ENCODE data around the gene MCM9. TPM values are rescaled to one million over a fixed set of nuclear protein-coding genes. Genes with fewer than 3 reads are reported as not detected.

The MCM9 gene
- total RNA-seq, 1 experiment from 2014 or later = 18.1 TPM

GRCh38 chr6:118893064-118893806 is 41.7 kb downstream of the MCM9 start:
- Histone ChIP-seq H3K27ac (peak overlapping the region; percentile 88), H3K4me1 (peaks cover 14% of the 10 kb centered on the region), H3K27me3 (no peaks in the 10 kb centered on the region), H3K4me3 (peak overlapping the region; percentile 96), H3K9me3 (replicated peaks) (no peaks in the 10 kb centered on the region), H3K36me3 (peaks cover 17% of the 10 kb centered on the region)
- peak; percentile 60 to 83 for DNase-seq

- H3K4me3 ChIP-seq = peak overlapping the region; percentile 96
- H3K36me3 ChIP-seq = peaks cover 17% of the 10 kb centered on the region
- no peaks in the 10 kb centered on the region for H3K27me3 ChIP-seq
- DNase-seq = peak in 1 of 2 experiments; percentile 11
- no peaks in the 10 kb centered on the region for H3K9me3 ChIP-seq (replicated peaks)
- peak overlapping the region; percentile 88 for H3K27ac ChIP-seq
- peaks cover 14% of the 10 kb centered on the region for H3K4me1 ChIP-seq
Observed at GRCh38 chr6:118892355-118892991, 42.5 kb downstream of the MCM9 start.

- no peak for DNase-seq
Observed at GRCh38 chr6:118890997-118891790, 43.8 kb downstream of the MCM9 start.

GRCh38 chr6:118889163-118889562 is 45.8 kb downstream of the MCM9 start:
- no peak for DNase-seq
- H3K4me3 ChIP-seq = no peak overlapping the region
- H3K9me3 ChIP-seq (replicated peaks) = no peaks in the 10 kb centered on the region
- H3K27ac ChIP-seq = no peak overlapping the region
- peaks cover under 1% of the 10 kb centered on the region; the same call in 1 of the 2 replicates for H3K36me3 ChIP-seq
- peaks cover 7% of the 10 kb centered on the region for H3K4me1 ChIP-seq
- H3K27me3 ChIP-seq = no peaks in the 10 kb centered on the region

More at GRCh38 chr6:118890997-118891790, 43.8 kb downstream of the MCM9 start:
- no peaks in the 10 kb centered on the region for H3K9me3 ChIP-seq (replicated peaks)
- H3K4me3 ChIP-seq = no peak overlapping the region
- peaks cover 10% of the 10 kb centered on the region for H3K4me1 ChIP-seq
- H3K27me3 ChIP-seq = no peaks in the 10 kb centered on the region
- H3K27ac ChIP-seq = no peak overlapping the region
- peaks cover 7% of the 10 kb centered on the region for H3K36me3 ChIP-seq

- H3K27me3 ChIP-seq = no peaks in the 10 kb centered on the region
- H3K27ac ChIP-seq = no peak overlapping the region
- DNase-seq = no peak
- H3K9me3 ChIP-seq (replicated peaks) = no peaks in the 10 kb centered on the region; the same call in 1 of the 2 replicates
- H3K36me3 ChIP-seq = no peaks in the 10 kb centered on the region; the same call in 1 of the 2 replicates
- H3K4me3 ChIP-seq = no peak overlapping the region
- no peaks in the 10 kb centered on the region for H3K4me1 ChIP-seq
Observed at GRCh38 chr6:118886641-118887040, 48.3 kb downstream of the MCM9 start.

GRCh38 chr6:118882314-118882905 is 52.5 kb downstream of the MCM9 start:
- Histone ChIP-seq H3K27ac (no peak overlapping the region), H3K9me3 (replicated peaks) (no peaks in the 10 kb centered on the region; the same call in 1 of the 2 replicates)
- no peak for DNase-seq

GRCh38 chr6:118881440-118882313 is 53.3 kb downstream of the MCM9 start:
- Histone ChIP-seq H3K27me3 (no peaks in the 10 kb centered on the region), H3K4me3 (no peak overlapping the region), H3K9me3 (replicated peaks) (no peaks in the 10 kb centered on the region; the same call in 1 of the 2 replicates), H3K27ac (no peak overlapping the region), H3K36me3 (no peaks in the 10 kb centered on the region), H3K4me1 (no peaks in the 10 kb centered on the region)
- no peak for DNase-seq

More at GRCh38 chr6:118882314-118882905, 52.5 kb downstream of the MCM9 start:
- Histone ChIP-seq H3K27me3 (no peaks in the 10 kb centered on the region), H3K4me1 (no peaks in the 10 kb centered on the region), H3K4me3 (no peak overlapping the region), H3K36me3 (no peaks in the 10 kb centered on the region)

GRCh38 chr6:118877806-118878205 is 57.2 kb downstream of the MCM9 start:
- no peak overlapping the region for H3K4me3 ChIP-seq
- H3K27ac ChIP-seq = no peak overlapping the region
- H3K36me3 ChIP-seq = no peaks in the 10 kb centered on the region
- no peak for DNase-seq
- H3K27me3 ChIP-seq = no peaks in the 10 kb centered on the region
- no peaks in the 10 kb centered on the region for H3K4me1 ChIP-seq
- H3K9me3 ChIP-seq (replicated peaks) = no peaks in the 10 kb centered on the region; the same call in 1 of the 2 replicates

- Histone ChIP-seq H3K36me3 (no peaks in the 10 kb centered on the region), H3K9me3 (replicated peaks) (no peaks in the 10 kb centered on the region; the same call in 1 of the 2 replicates), H3K4me1 (no peaks in the 10 kb centered on the region), H3K27me3 (no peaks in the 10 kb centered on the region), H3K27ac (no peak overlapping the region), H3K4me3 (no peak overlapping the region)
- DNase-seq = no peak
Observed at GRCh38 chr6:118876814-118877213, 58.1 kb downstream of the MCM9 start.

GRCh38 chr6:118876198-118876597 is 58.8 kb downstream of the MCM9 start:
- DNase-seq = no peak
- H3K27me3 ChIP-seq = no peaks in the 10 kb centered on the region
- H3K4me3 ChIP-seq = no peak overlapping the region
- H3K9me3 ChIP-seq (replicated peaks) = no peaks in the 10 kb centered on the region
- no peaks in the 10 kb centered on the region for H3K4me1 ChIP-seq
- no peaks in the 10 kb centered on the region for H3K36me3 ChIP-seq
- no peak overlapping the region for H3K27ac ChIP-seq

- peak in 1 of 2 experiments; percentile 9 for DNase-seq
- Histone ChIP-seq H3K4me3 (no peak overlapping the region), H3K27me3 (no peaks in the 10 kb centered on the region), H3K4me1 (no peaks in the 10 kb centered on the region), H3K27ac (no peak overlapping the region), H3K9me3 (replicated peaks) (no peaks in the 10 kb centered on the region), H3K36me3 (no peaks in the 10 kb centered on the region)
Observed at GRCh38 chr6:118875672-118876071, 59.3 kb downstream of the MCM9 start.

GRCh38 chr6:118873239-118873638 is 61.7 kb downstream of the MCM9 start:
- Histone ChIP-seq H3K4me3 (no peak overlapping the region), H3K4me1 (no peaks in the 10 kb centered on the region), H3K27ac (no peak overlapping the region), H3K9me3 (replicated peaks) (0 out of 2 replicates have a peak, but pooled peaks cover 4% of the 10 kb centered on the region), H3K27me3 (no peaks in the 10 kb centered on the region), H3K36me3 (no peaks in the 10 kb centered on the region)
- no peak for DNase-seq

GRCh38 chr6:118872726-118873125 is 62.2 kb downstream of the MCM9 start:
- H3K4me1 ChIP-seq = no peaks in the 10 kb centered on the region
- H3K36me3 ChIP-seq = no peaks in the 10 kb centered on the region
- no peak overlapping the region for H3K27ac ChIP-seq
- H3K4me3 ChIP-seq = no peak overlapping the region
- no peaks in the 10 kb centered on the region for H3K27me3 ChIP-seq
- H3K9me3 ChIP-seq (replicated peaks) = 0 out of 2 replicates have a peak, but pooled peaks cover 4% of the 10 kb centered on the region
- no peak for DNase-seq

GRCh38 chr6:118872318-118872717 is 62.6 kb downstream of the MCM9 start:
- no peaks in the 10 kb centered on the region for H3K27me3 ChIP-seq
- H3K9me3 ChIP-seq (replicated peaks) = 0 out of 2 replicates have a peak, but pooled peaks cover 4% of the 10 kb centered on the region
- no peak overlapping the region for H3K4me3 ChIP-seq
- no peaks in the 10 kb centered on the region for H3K36me3 ChIP-seq
- H3K27ac ChIP-seq = no peak overlapping the region
- DNase-seq = no peak
- H3K4me1 ChIP-seq = no peaks in the 10 kb centered on the region

All from SJCRH30 (cell line).